CD4-positive, alpha-beta memory T cell (primary cell): Measurements from ENCODE around the gene WDR35. TPM values are rescaled to one million over a fixed set of nuclear protein-coding genes. Genes with fewer than 3 reads are reported as not detected.

Experiments used
- CTCF ChIA-PET: fragments of 350-600 bp; sonication (Branson Sonifier 250); formaldehyde crosslinking; loops from one replicate; lab custom pipeline; 2021; ENCODE audit warnings: inconsistent platforms; ENCODE audit not compliant: partially characterized antibody; lab: Charles Lee
- POLR2A ChIA-PET: fragments of 350-600 bp; sonication (Branson Sonifier 250); formaldehyde crosslinking; loops from one replicate; lab custom pipeline; 2021; ENCODE audit not compliant: partially characterized antibody; lab: Charles Lee
- DNase-seq, 5 donors: peaks; one replicate each; pipeline versions ENCODE4 v3.0.0 to v3.0.0-alpha.2; 2020 to 2022; ENCODE audit warnings: mixed read lengths in 1 of 5
- H3K27ac ChIP-seq: one replicate; pipeline ENCODE4 v1.7.0; 2013; ENCODE audit warnings: low read depth, low read length
- H3K27me3 ChIP-seq: 2 replicates; pipeline ENCODE4 v1.7.0; 2013; ENCODE audit warnings: mild to moderate bottlenecking, low read length, moderate library complexity; ENCODE audit not compliant: insufficient read depth
- H3K36me3 ChIP-seq: 2 replicates; pipeline ENCODE4 v1.7.0; 2013; ENCODE audit warnings: mild to moderate bottlenecking, low read length, moderate library complexity; ENCODE audit not compliant: insufficient read depth
- H3K4me1 ChIP-seq: 2 replicates; pipeline ENCODE4 v1.7.0; 2013; ENCODE audit warnings: mild to moderate bottlenecking, low read length, moderate library complexity; ENCODE audit not compliant: insufficient read depth
- H3K4me3 ChIP-seq, 2 donors: one replicate each; pipeline ENCODE4 v1.7.0; 2013; ENCODE audit warnings: low read length in 2 of 2, mild to moderate bottlenecking in 1 of 2
- H3K9me3 ChIP-seq, 2 donors: one replicate each; pipeline ENCODE4 v1.7.0; 2013; ENCODE audit warnings: low read length in 2 of 2, control low read depth in 1 of 2; ENCODE audit not compliant: control insufficient read depth in 1 of 2
- H3K27ac Mint-ChIP-seq, 7 donors: one replicate each; pipeline ENCODE4 v1.8.0; 2020 to 2021; ENCODE audit warnings: mixed read lengths in 7 of 7, mild to moderate bottlenecking in 6 of 7, inconsistent platforms in 3 of 7, moderate library complexity in 3 of 7
- H3K27me3 Mint-ChIP-seq, 2 donors: one replicate each; pipeline ENCODE4 v1.8.0; 2020 to 2021; ENCODE audit warnings: mixed read lengths in 2 of 2
- H3K36me3 Mint-ChIP-seq, 2 donors: one replicate each; pipeline ENCODE4 v1.8.0; 2020 to 2021; ENCODE audit warnings: mixed read lengths in 2 of 2, inconsistent platforms in 1 of 2, mild to moderate bottlenecking in 1 of 2
- H3K4me1 Mint-ChIP-seq, 4 donors: one replicate each; pipeline ENCODE4 v1.8.0; 2020 to 2021; ENCODE audit warnings: mixed read lengths in 4 of 4, mild to moderate bottlenecking in 1 of 4
- H3K4me3 Mint-ChIP-seq, 8 donors: one replicate each; pipeline ENCODE4 v1.8.0; 2020 to 2021; ENCODE audit warnings: mixed read lengths in 8 of 8, mild to moderate bottlenecking in 7 of 8, moderate library complexity in 6 of 8, inconsistent platforms in 3 of 8
- H3K9me3 Mint-ChIP-seq, 8 donors: one replicate each; pipeline ENCODE4 v1.8.0; 2020 to 2021; ENCODE audit warnings: mixed read lengths in 8 of 8, mild to moderate bottlenecking in 5 of 8, inconsistent platforms in 3 of 8, moderate library complexity in 1 of 8
- intact Hi-C: fragments of 100-400 bp; cut with micrococcal nuclease; formaldehyde crosslinking; loops from one replicate; pipeline ENCODE4 v1.15.1; 2023
- polyA plus RNA-seq, 2 donors: library from polyadenylated mRNA; unstranded; fragments of 300-500 nt; fragmentation: Illumina TruSeq; gene quantifications; one replicate each; pipeline ENCODE4 v1.2.3, GENCODE V29; 2021
- total RNA-seq, 2 experiments: library from RNA; stranded (reverse); gene quantifications; one replicate each; pipeline ENCODE4 v1.2.3, GENCODE V29; 2021

The WDR35 gene
- total and polyA plus RNA-seq, 4 experiments from 2014 or later, result 2.3 to 5.7 (median 4.0) TPM

GRCh38 chr2:19973466-19973865, 16.4 kb downstream of the WDR35 start:
- intact Hi-C loops, result no loop called here
- no peak overlapping the region for H3K27ac ChIP-seq
- CTCF ChIA-PET, result no interaction called here
- H3K4me3 ChIP-seq, result no peak overlapping the region
- no peak for DNase-seq
- H3K27me3 Mint-ChIP-seq, result no peaks in the 10 kb centered on the region
- H3K36me3 ChIP-seq, result no peaks in the 10 kb centered on the region
- H3K9me3 ChIP-seq, result no peaks in the 10 kb centered on the region
- peaks cover 14 to 19% of the 10 kb centered on the region in 2 donors for H3K36me3 Mint-ChIP-seq
- peaks cover 0 to 12% (median 4%) of the 10 kb centered on the region in 4 donors for H3K4me1 Mint-ChIP-seq
- no peak overlapping the region for H3K27ac Mint-ChIP-seq
- POLR2A ChIA-PET, result no interaction called here
- H3K4me1 ChIP-seq, result peaks cover 7% of the 10 kb centered on the region
- no peaks in the 10 kb centered on the region for H3K9me3 Mint-ChIP-seq
- H3K27me3 ChIP-seq, result no peaks in the 10 kb centered on the region
- no peak overlapping the region for H3K4me3 Mint-ChIP-seq

- intact Hi-C loops, result no loop called here
- DNase-seq, result peak; percentile 9 to 54 (median 46)
- Mint-ChIP-seq H3K27me3 (no peaks in the 10 kb centered on the region), H3K4me3 (no peak overlapping the region), H3K36me3 (peaks cover 14 to 23% of the 10 kb centered on the region in 2 donors), H3K4me1 (peaks cover 0 to 12% (median 4%) of the 10 kb centered on the region in 4 donors), H3K9me3 (no peaks in the 10 kb centered on the region), H3K27ac (peak overlapping the region; percentile 20 to 82 (median 65))
- ChIA-PET CTCF (no interaction called here), POLR2A (no interaction called here)
- H3K4me3 ChIP-seq, result no peak overlapping the region
- no peaks in the 10 kb centered on the region for H3K9me3 ChIP-seq
- no peaks in the 10 kb centered on the region for H3K36me3 ChIP-seq
- no peak overlapping the region for H3K27ac ChIP-seq
- no peaks in the 10 kb centered on the region for H3K27me3 ChIP-seq
- peaks cover 7% of the 10 kb centered on the region for H3K4me1 ChIP-seq
Measured at GRCh38 chr2:19971691-19972090, 18.2 kb downstream of the WDR35 start.

DNA sequence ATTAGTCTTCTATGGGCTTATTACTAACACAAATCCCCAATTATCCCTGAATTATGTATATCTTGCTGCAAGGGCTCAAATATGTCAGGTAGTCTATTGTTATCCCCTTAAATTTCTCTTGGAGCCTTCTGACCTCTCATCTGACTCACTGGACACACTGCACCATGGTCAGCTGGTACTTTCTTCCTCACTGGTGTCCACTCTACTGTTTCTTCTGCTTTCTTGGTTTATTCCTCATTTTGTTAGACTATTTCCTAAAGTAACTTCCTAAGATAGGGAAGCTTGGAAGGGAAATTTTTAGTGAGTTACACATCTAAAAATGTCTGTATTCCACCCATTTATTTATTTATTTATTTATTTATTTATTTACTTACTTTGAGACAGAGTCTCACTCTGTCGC, 26.5 kb downstream of the WDR35 start:
- no peaks in the 10 kb centered on the region for H3K4me1 Mint-ChIP-seq
- CTCF ChIA-PET, result interaction anchor here (1.7 kb wide), 1 partner anchor 52 kb away, joined by 5 read pairs; no protein-coding TSS in a partner anchor
- no peak for DNase-seq
- H3K36me3 Mint-ChIP-seq, result peaks cover 11 to 26% of the 10 kb centered on the region in 2 donors
- H3K4me3 Mint-ChIP-seq, result no peak overlapping the region
- POLR2A ChIA-PET, result no interaction called here
- Histone ChIP-seq H3K27me3 (no peaks in the 10 kb centered on the region), H3K4me3 (no peak overlapping the region), H3K27ac (no peak overlapping the region), H3K4me1 (no peaks in the 10 kb centered on the region), H3K36me3 (no peaks in the 10 kb centered on the region), H3K9me3 (no peaks in the 10 kb centered on the region)
- no peaks in the 10 kb centered on the region for H3K27me3 Mint-ChIP-seq
- no peak overlapping the region for H3K27ac Mint-ChIP-seq
- no peaks in the 10 kb centered on the region for H3K9me3 Mint-ChIP-seq
- intact Hi-C loops, result no loop called here

DNA sequence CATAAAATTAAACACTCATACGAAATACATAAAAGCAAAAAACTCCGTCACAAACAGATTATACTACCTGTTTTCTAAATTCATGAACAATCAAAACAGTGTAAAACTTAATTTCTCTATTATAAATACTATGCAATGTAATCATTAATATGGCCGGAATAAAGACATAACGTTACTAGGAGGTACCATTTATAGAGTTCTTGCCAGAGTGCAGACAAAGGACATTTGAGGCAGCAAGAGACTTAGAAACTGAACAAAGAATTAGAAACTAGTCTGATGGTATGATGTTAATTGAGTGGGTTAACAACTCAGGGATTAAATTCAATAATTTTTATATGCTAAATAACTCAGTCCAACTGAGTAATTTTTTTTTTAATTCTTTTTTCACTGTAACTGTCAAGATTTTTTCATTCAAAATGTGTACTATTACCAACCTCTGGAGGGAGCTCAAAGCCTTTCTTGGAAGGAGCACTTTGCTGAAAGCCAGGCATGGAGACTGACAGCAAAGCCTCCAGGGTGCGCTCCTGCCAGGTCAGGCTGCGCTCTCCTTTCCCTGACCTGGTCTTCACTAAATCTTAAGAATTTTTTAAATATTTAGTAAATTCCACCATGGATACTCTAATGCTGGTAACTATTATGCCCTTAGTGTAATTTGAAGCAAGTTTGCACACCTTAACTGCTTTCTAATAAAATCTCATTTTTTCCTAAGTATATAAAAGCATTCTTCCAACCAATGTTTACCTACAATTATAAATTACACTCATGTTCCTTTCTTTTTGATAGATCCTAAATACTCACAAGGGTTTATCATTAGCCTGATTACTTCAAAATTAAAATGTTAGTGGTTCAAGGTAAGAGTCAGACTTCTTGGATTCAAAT, 34.1 kb downstream of the WDR35 start:
- no peaks in the 10 kb centered on the region for H3K4me1 Mint-ChIP-seq
- H3K9me3 ChIP-seq, result no peaks in the 10 kb centered on the region
- no peak overlapping the region for H3K27ac ChIP-seq
- H3K4me3 ChIP-seq, result no peak overlapping the region
- H3K27me3 ChIP-seq, result no peaks in the 10 kb centered on the region
- ChIA-PET POLR2A (no interaction called here), CTCF (interaction anchor here (0.6 to 2.4 kb wide), 11 partner anchors 9 to 687 kb away, joined by 3 to 11 read pairs (median 4); partner anchors contain the start of gene LAPTM4A)
- no peaks in the 10 kb centered on the region for H3K27me3 Mint-ChIP-seq
- no peak overlapping the region for H3K27ac Mint-ChIP-seq
- intact Hi-C loops, result loop anchor here (1.0 kb wide), 1 partner anchor 143 kb away; no protein-coding TSS in a partner anchor
- no peaks in the 10 kb centered on the region for H3K36me3 ChIP-seq
- no peaks in the 10 kb centered on the region for H3K9me3 Mint-ChIP-seq
- no peak overlapping the region for H3K4me3 Mint-ChIP-seq
- peaks cover 4 to 5% of the 10 kb centered on the region in 2 donors for H3K36me3 Mint-ChIP-seq
- H3K4me1 ChIP-seq, result no peaks in the 10 kb centered on the region
- peak; percentile 41 to 60 (median 48) for DNase-seq

- intact Hi-C loops, result no loop called here
- H3K27ac Mint-ChIP-seq, result no peak overlapping the region
- POLR2A ChIA-PET, result no interaction called here
- no peak for DNase-seq
- Histone ChIP-seq H3K4me3 (no peak overlapping the region), H3K27ac (no peak overlapping the region), H3K4me1 (no peaks in the 10 kb centered on the region), H3K9me3 (no peaks in the 10 kb centered on the region), H3K27me3 (no peaks in the 10 kb centered on the region), H3K36me3 (no peaks in the 10 kb centered on the region)
- H3K4me1 Mint-ChIP-seq, result no peaks in the 10 kb centered on the region
- H3K36me3 Mint-ChIP-seq, result peaks cover 17 to 28% of the 10 kb centered on the region in 2 donors
- CTCF ChIA-PET, result no interaction called here
- no peaks in the 10 kb centered on the region for H3K9me3 Mint-ChIP-seq
- no peak overlapping the region for H3K4me3 Mint-ChIP-seq
- H3K27me3 Mint-ChIP-seq, result no peaks in the 10 kb centered on the region
Measured at GRCh38 chr2:19949071-19949470, 40.8 kb downstream of the WDR35 start.

- Histone ChIP-seq H3K9me3 (no peaks in the 10 kb centered on the region), H3K4me1 (no peaks in the 10 kb centered on the region), H3K36me3 (no peaks in the 10 kb centered on the region), H3K27ac (no peak overlapping the region), H3K27me3 (no peaks in the 10 kb centered on the region), H3K4me3 (no peak overlapping the region)
- H3K4me3 Mint-ChIP-seq, result no peak overlapping the region
- no peaks in the 10 kb centered on the region for H3K27me3 Mint-ChIP-seq
- ChIA-PET CTCF (interaction anchor here (1.1 to 1.2 kb wide), 2 partner anchors 9 to 32 kb away, joined by 3 to 11 read pairs; no protein-coding TSS in a partner anchor), POLR2A (no interaction called here)
- intact Hi-C loops, result no loop called here
- no peak overlapping the region for H3K27ac Mint-ChIP-seq
- no peak for DNase-seq
- H3K9me3 Mint-ChIP-seq, result no peaks in the 10 kb centered on the region
- peaks cover 16 to 29% of the 10 kb centered on the region in 2 donors for H3K36me3 Mint-ChIP-seq
- no peaks in the 10 kb centered on the region for H3K4me1 Mint-ChIP-seq
Measured at GRCh38 chr2:19947184-19947940, 42.5 kb downstream of the WDR35 start.

DNA sequence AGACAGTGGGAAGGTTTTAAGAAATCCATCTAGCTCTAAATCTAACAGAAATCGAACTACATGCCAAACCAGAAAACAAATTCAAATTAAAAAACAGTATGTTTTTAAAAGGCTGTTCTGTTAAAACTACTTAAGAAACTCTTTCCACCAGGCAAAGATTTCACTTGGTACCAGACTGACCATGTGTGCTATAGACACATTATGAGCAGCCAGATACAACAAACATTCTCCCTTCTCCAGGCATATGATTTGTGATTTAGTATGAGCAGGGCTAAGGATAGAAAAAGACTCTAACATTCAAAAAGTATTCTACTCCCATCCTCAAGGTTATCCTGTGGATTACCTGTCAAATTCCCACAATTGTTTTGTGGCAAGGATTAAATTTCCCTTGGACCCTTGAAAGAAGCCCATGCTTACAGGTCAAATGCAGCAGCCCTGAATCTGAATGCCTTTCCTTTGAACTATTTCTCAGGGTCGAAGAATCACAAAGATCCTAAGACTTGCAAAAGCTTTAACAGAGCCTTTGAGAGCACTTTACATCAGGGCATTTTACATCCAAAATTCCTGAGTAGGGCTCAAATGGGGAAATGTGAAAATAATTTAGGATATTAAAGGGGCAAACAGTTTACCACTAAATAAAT, 45.6 kb downstream of the WDR35 start:
- H3K4me3 Mint-ChIP-seq, result no peak overlapping the region
- Histone ChIP-seq H3K9me3 (no peaks in the 10 kb centered on the region), H3K27ac (no peak overlapping the region), H3K4me3 (no peak overlapping the region), H3K27me3 (no peaks in the 10 kb centered on the region), H3K4me1 (no peaks in the 10 kb centered on the region), H3K36me3 (no peaks in the 10 kb centered on the region)
- H3K36me3 Mint-ChIP-seq, result peaks cover 17 to 30% of the 10 kb centered on the region in 2 donors
- no peaks in the 10 kb centered on the region for H3K9me3 Mint-ChIP-seq
- CTCF ChIA-PET, result no interaction called here
- no peak for DNase-seq
- H3K27me3 Mint-ChIP-seq, result no peaks in the 10 kb centered on the region
- H3K4me1 Mint-ChIP-seq, result no peaks in the 10 kb centered on the region
- POLR2A ChIA-PET, result no interaction called here
- no peak overlapping the region for H3K27ac Mint-ChIP-seq
- intact Hi-C loops, result no loop called here
